Measurements from ENCODE around the gene ACTR1A.

GRCh38 chr10:102509387-102509786, 6.9 kb upstream of the ACTR1A start:
- TF ChIP-seq CTCF (conservative IDR thresholded peaks at IDR 0.05; ENCODE audit: low read length): no peak
- TF ChIP-seq EZH2phosphoT487 (IDR thresholded peaks at IDR 0.05; ENCODE audit: borderline replicate concordance, low read depth, low read length): no peak
